Type B pancreatic cell (in vitro differentiated cells): ENCODE results near the gene TTC24. TPM values are rescaled to one million over a fixed set of nuclear protein-coding genes. Genes with fewer than 3 reads are reported as not detected.

Experiments used
- DNase-seq: peaks from one replicate; pipeline ENCODE4 v3.0.0; 2021; ENCODE audit warnings: mixed read lengths; ENCODE audit not compliant: unreplicated experiment; ENCODE audit errors: extremely low spot score
- H3K27ac Mint-ChIP-seq: 2 replicates; pipeline ENCODE4 v1.8.0; 2021; ENCODE audit warnings: mild to moderate bottlenecking, mixed read lengths
- H3K27me3 Mint-ChIP-seq: 2 replicates; pipeline ENCODE4 v1.8.0; 2021; ENCODE audit warnings: mixed read lengths
- H3K36me3 Mint-ChIP-seq: 2 replicates; pipeline ENCODE4 v1.8.0; 2021; ENCODE audit warnings: mixed read lengths
- H3K4me1 Mint-ChIP-seq: one replicate; pipeline ENCODE4 v1.8.0; 2021; ENCODE audit warnings: mixed read lengths; ENCODE audit not compliant: unreplicated experiment
- H3K4me3 Mint-ChIP-seq: 2 replicates; pipeline ENCODE4 v1.8.0; 2021; ENCODE audit warnings: mild to moderate bottlenecking, mixed read lengths
- H3K9me3 Mint-ChIP-seq: 2 replicates; pipeline ENCODE4 v1.8.0; 2021; ENCODE audit warnings: mixed read lengths
- long read RNA-seq: library from polyadenylated mRNA; unstranded; transcript quantifications from one replicate; pipeline ENCODE4 v2.0.0, GENCODE V29; 2020
- total RNA-seq: library from RNA; stranded (reverse); gene quantifications from 2 replicates; pipeline ENCODE4 v1.2.1, GENCODE V29; 2021; ENCODE audit warnings: low replicate concordance
- TF ChIP-seq, protein P1 (sequence below): fragments of 200-600 bp; sonication (generic); conservative IDR thresholded peaks from 2 replicates; pipeline ENCODE4 v1.5.0; 2021; ENCODE audit warnings: antibody characterized with exemption, mild to moderate bottlenecking

Gene TTC24
- not detected in 2 replicates for total RNA-seq
- long read RNA-seq = 0 reads

DNA sequence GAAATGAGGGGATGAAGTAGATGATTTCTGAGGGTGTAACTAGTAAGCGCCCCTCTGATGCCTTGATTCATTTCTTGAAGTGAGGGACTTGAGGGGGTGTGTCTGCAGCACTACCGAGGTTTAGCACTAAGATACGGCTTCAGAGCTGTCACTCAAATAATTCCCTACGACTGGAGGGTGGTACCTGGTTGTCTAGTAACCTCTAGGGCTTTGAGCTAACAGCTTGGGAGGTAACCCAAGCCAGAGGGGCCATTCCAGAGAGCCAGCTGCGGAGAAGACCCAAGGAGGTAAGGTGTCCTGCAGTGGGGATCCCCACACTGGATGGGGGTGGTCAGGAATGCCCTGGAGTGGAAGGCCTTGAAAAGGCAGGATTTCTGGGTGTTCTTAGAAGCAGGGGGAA lies at the start of gene TTC24:
TSS of gene TTC24 (plus strand) at position 252 of the 400 bp plus-strand sequence. CDS start 1,642 bp downstream, outside the sequence.
- Mint-ChIP-seq H3K9me3 (no peaks in the 10 kb centered on the region), H3K4me3 (no peak within 1 kb of the TSS), H3K4me1 (peaks cover 13% of the 10 kb centered on the region), H3K36me3 (no peaks in the 10 kb centered on the region), H3K27me3 (peaks cover 16% of the 10 kb centered on the region), H3K27ac (no peak within 1 kb of the TSS)
- no peak for DNase-seq
- TF ChIP-seq, protein P1, sequence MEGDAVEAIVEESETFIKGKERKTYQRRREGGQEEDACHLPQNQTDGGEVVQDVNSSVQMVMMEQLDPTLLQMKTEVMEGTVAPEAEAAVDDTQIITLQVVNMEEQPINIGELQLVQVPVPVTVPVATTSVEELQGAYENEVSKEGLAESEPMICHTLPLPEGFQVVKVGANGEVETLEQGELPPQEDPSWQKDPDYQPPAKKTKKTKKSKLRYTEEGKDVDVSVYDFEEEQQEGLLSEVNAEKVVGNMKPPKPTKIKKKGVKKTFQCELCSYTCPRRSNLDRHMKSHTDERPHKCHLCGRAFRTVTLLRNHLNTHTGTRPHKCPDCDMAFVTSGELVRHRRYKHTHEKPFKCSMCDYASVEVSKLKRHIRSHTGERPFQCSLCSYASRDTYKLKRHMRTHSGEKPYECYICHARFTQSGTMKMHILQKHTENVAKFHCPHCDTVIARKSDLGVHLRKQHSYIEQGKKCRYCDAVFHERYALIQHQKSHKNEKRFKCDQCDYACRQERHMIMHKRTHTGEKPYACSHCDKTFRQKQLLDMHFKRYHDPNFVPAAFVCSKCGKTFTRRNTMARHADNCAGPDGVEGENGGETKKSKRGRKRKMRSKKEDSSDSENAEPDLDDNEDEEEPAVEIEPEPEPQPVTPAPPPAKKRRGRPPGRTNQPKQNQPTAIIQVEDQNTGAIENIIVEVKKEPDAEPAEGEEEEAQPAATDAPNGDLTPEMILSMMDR = no peak

DNA sequence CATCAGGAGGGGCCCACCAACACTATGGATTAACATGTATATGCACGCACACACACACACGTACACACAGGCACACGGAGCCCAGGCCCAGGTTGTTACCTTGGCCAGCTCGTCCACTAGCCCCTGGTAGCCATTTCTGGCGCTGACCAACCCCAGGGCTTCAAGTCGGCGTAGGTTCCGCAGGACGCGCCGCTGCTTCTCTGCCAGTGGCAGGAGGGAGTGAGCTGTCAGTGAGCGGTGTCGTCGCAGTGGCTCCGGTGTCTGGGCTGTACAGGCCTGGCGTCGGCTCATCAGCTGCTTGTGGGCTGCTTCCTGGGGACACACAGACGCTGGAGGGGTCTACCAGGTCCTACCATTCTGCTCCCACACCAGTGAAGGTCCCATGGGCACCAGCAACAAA lies 49.5 kb upstream of the TTC24 start:
- Mint-ChIP-seq H3K36me3 (peaks cover 15% of the 10 kb centered on the region), H3K9me3 (no peaks in the 10 kb centered on the region), H3K27me3 (no peaks in the 10 kb centered on the region), H3K27ac (no peak overlapping the region), H3K4me3 (no peak overlapping the region), H3K4me1 (peaks cover 10% of the 10 kb centered on the region)
- no peak for DNase-seq
- TF ChIP-seq, protein P1 = no peak

DNA sequence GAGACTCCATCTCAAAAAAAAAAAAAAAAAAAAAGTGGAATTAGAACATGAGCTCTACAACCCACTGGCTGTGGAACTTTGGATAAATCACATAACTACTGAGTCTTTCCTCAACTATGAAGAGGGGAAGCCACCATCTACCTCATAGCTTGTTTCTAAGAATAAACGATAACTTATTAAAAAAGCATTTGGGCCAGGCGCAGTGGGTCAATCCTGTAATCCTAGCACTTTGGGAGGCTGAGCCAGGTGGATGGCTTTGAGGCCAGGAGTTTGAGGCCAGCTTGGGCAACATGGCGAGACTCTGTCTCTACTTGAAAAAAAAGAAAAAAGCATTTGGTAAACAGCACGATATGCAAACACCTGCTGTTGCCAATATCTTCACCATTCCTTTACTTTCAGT lies 47.1 kb upstream of the TTC24 start:
- no peak overlapping the region for H3K4me3 Mint-ChIP-seq
- no peaks in the 10 kb centered on the region for H3K4me1 Mint-ChIP-seq
- no peaks in the 10 kb centered on the region for H3K27me3 Mint-ChIP-seq
- no peaks in the 10 kb centered on the region for H3K9me3 Mint-ChIP-seq
- TF ChIP-seq, protein P1 = no peak
- H3K36me3 Mint-ChIP-seq = peaks cover 10% of the 10 kb centered on the region
- no peak for DNase-seq
- no peak overlapping the region for H3K27ac Mint-ChIP-seq

DNA sequence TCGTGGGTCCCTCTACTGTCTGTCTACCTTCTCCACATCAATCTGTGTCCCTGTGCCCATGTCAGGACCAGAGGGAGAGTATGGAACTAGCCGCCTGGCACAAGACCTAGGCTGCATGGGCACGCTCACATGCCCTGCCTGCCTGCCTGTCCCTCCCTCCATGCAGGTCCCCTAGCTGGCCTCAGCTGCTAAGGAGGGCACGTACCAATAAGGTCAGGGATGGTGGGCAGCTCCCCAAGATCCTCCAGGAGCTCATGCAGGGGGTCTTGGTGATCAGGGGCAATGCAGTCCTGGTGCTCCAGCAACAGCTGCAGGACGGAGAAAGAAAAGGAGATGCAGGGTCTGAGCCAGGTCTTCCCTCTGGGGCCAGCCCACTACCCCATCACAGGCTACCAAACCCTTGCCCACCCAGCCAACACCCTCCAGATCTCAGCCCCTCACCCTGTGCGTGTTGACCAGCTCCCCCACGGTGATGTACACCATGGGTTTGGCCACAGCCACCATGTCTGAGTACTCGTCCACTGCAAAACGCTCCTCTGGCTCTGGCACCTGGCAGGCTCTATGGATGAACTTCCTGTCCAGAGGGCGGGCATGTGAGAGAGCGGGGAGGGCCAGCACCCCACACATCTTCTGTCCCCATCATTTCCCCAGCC lies 45.8 kb upstream of the TTC24 start:
- H3K9me3 Mint-ChIP-seq = no peaks in the 10 kb centered on the region
- H3K36me3 Mint-ChIP-seq = peaks cover 3% of the 10 kb centered on the region
- TF ChIP-seq, protein P1 = no peak
- H3K27ac Mint-ChIP-seq = no peak overlapping the region
- DNase-seq = no peak
- H3K4me1 Mint-ChIP-seq = no peaks in the 10 kb centered on the region
- H3K4me3 Mint-ChIP-seq = no peak overlapping the region
- H3K27me3 Mint-ChIP-seq = no peaks in the 10 kb centered on the region

DNA sequence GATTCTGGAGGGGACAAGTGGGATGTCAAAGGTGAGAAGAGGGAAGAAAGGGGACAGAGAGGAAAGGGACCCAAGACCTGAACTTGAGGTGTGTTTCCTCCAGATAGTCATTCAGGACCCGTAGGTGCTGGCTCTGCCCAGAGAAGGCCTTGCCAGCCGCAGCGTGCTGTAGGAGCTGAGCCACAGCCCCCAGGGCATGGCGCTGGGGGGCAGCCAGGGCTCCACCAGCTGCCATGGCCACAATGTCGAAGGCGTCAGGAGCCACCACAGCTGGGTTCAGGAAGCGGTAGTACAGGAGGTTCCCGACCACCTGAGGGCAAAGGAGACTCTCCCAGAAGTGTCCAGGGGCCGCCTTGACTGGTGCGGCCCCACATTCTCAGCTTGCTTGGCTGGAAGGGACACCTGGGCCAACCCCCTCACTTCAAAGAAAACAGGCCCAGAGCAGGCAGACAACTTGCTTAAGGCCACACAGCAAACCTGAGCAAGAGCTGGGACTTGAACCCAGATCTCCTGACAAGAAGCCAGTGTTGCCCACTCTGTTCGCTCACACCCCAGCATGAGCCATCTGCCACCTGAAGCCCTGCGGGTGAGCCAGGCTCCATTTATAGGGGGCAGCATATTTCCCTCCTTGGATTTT lies 45.0 kb upstream of the TTC24 start:
- no peaks in the 10 kb centered on the region for H3K27me3 Mint-ChIP-seq
- H3K4me3 Mint-ChIP-seq = no peak overlapping the region
- TF ChIP-seq, protein P1 = no peak
- no peaks in the 10 kb centered on the region for H3K4me1 Mint-ChIP-seq
- H3K9me3 Mint-ChIP-seq = no peaks in the 10 kb centered on the region
- no peak for DNase-seq
- H3K27ac Mint-ChIP-seq = no peak overlapping the region
- H3K36me3 Mint-ChIP-seq = peaks cover 3% of the 10 kb centered on the region
